GM12878 (cell line): ENCODE results near the gene EVC. TPM values are rescaled to one million over a fixed set of nuclear protein-coding genes. Genes with fewer than 3 reads are reported as not detected.

Experiments used
- ATAC-seq: fragments of 200-7000 bp; cut with Tn5 transposase; 3 replicates; pipeline ENCODE4 v1.9.1; 2020; ENCODE audit warnings: mild to moderate bottlenecking, moderate library complexity
- BruUV-seq: library from RNA; stranded (reverse); fragments of 400-500 nt; replicated peaks from 2 replicates; lab custom pipeline; 2021; lab: Mats Ljungman, UMichigan
- CTCF ChIA-PET: fragments of 300-600 bp; sonication (Branson Sonifier 250); formaldehyde crosslinking; extraction: SDS; loops from one replicate; lab custom pipeline; 2021; ENCODE audit warnings: inconsistent platforms; lab: Yijun Ruan, JAX
- POLR2A ChIA-PET: fragments of 350-600 bp; formaldehyde crosslinking; extraction: SDS; loops from one replicate; lab custom pipeline; 2021; ENCODE audit warnings: inconsistent platforms; lab: Charles Lee
- RAD21 ChIA-PET: fragments of 300-600 bp; sonication (Branson Sonifier 250); formaldehyde crosslinking; loops from one replicate; lab custom pipeline; 2023; ENCODE audit warnings: antibody characterized with exemption; ENCODE audit not compliant: unreplicated experiment; lab: Charles Lee
- SMC1A ChIA-PET: fragments of 300-600 bp; sonication (Branson Sonifier 250); formaldehyde crosslinking; loops from one replicate; lab custom pipeline; 2023; ENCODE audit not compliant: unreplicated experiment, uncharacterized antibody; lab: Charles Lee
- DNase-seq: peaks from one replicate; pipeline ENCODE4 v3.0.0-alpha.2; 2011; ENCODE audit warnings: low read depth, low spot score
- FAIRE-seq: peaks from 3 replicates; lab custom pipeline; 2011; peaks lifted over from hg19 to GRCh38; lab: Jason Lieb, UNC
- H2AFZ ChIP-seq: 2 replicates; pipeline ENCODE4 v1.6.0; 2011; ENCODE audit warnings: low read depth, low read length, control low read depth; ENCODE audit not compliant: control insufficient read depth
- H3K27ac ChIP-seq: 2 replicates; pipeline ENCODE4 v1.5.1; 2011; ENCODE audit warnings: control low read depth; ENCODE audit not compliant: control insufficient read depth, insufficient read depth
- H3K27me3 ChIP-seq, 2 experiments: replicated peaks in 1 of 2; 2 replicates each; pipeline versions ENCODE4 v1.6.0 to v1.6.1; 2011; ENCODE audit warnings: low read length in 1 of 2; ENCODE audit not compliant: control insufficient read depth in 2 of 2, insufficient read depth in 2 of 2
- H3K36me3 ChIP-seq, 2 experiments: 2 replicates each; pipeline ENCODE4 v1.5.1; 2011; ENCODE audit warnings: low read length in 1 of 2; ENCODE audit not compliant: control insufficient read depth in 2 of 2, insufficient read depth in 2 of 2
- H3K4me1 ChIP-seq: 2 replicates; pipeline ENCODE4 v1.6.1; 2011; ENCODE audit warnings: mild to moderate bottlenecking, low read length, moderate library complexity, mixed read lengths; ENCODE audit not compliant: control insufficient read depth, insufficient read depth
- H3K4me2 ChIP-seq: 2 replicates; pipeline ENCODE4 v1.6.0; 2011; ENCODE audit warnings: control low read depth; ENCODE audit not compliant: control insufficient read depth, insufficient read depth
- H3K4me3 ChIP-seq: fragments of 200-600 bp; sonication (generic); 2 replicates; pipeline ENCODE4 v1.5.1; 2016
- H3K79me2 ChIP-seq: 2 replicates; pipeline ENCODE4 v1.6.0; 2011; ENCODE audit warnings: low read length; ENCODE audit not compliant: control insufficient read depth, insufficient read depth
- H3K9ac ChIP-seq: 2 replicates; pipeline ENCODE4 v1.8.0; 2011; ENCODE audit warnings: low read length, control low read depth, mixed read lengths; ENCODE audit not compliant: control insufficient read depth, insufficient read depth
- H3K9me3 ChIP-seq: replicated peaks from 3 replicates; pipeline ENCODE4 v1.5.1; 2011; ENCODE audit warnings: mild to moderate bottlenecking, low read length; ENCODE audit not compliant: control insufficient read depth, insufficient read depth
- H4K20me1 ChIP-seq: 2 replicates; pipeline ENCODE4 v1.6.0; 2011; ENCODE audit not compliant: control insufficient read depth, insufficient read depth
- ATF3 ChIP-seq: IDR thresholded peaks from 2 replicates; pipeline ENCODE4 v1.6.1; 2011; ENCODE audit warnings: low read depth, mild to moderate bottlenecking, low read length, moderate library complexity, borderline replicate concordance; ENCODE audit errors: extremely low read depth
- BHLHE40 ChIP-seq, 2 experiments: fragments of 450-650 bp in 1 of 2; IDR thresholded peaks; 2 replicates each; pipeline ENCODE4 v1.6.1; 2011 to 2017; ENCODE audit warnings: low read depth in 2 of 2, borderline replicate concordance in 1 of 2, improper control_type of control experiment in 1 of 2, low read length in 1 of 2, mild to moderate bottlenecking in 1 of 2
- BRCA1 ChIP-seq: IDR thresholded peaks from 2 replicates; pipeline ENCODE4 v1.6.1; 2011; ENCODE audit warnings: low read depth, low read length, improper control_type of control experiment
- E2F8 ChIP-seq: fragments of 450-650 bp; IDR thresholded peaks from 2 replicates; pipeline ENCODE4 v1.6.1; 2018; ENCODE audit warnings: mild to moderate bottlenecking, low read depth, moderate library complexity; ENCODE audit not compliant: partially characterized antibody
- ESRRA ChIP-seq: IDR thresholded peaks from 2 replicates; pipeline ENCODE4 v1.6.1; 2012; ENCODE audit warnings: mild to moderate bottlenecking, low read length, improper control_type of control experiment
- ETV6 ChIP-seq, 2 experiments: fragments of 450-650 bp in 1 of 2; IDR thresholded peaks in 1 of 2; conservative IDR thresholded peaks in 1 of 2; 2 replicates each; pipeline ENCODE4 v1.6.1; 2014; ENCODE audit warnings: antibody characterized with exemption in 1 of 2, borderline replicate concordance in 1 of 2, low read depth in 1 of 2, mild to moderate bottlenecking in 1 of 2, moderate library complexity in 1 of 2
- HCFC1 ChIP-seq: fragments of 150-350 bp; IDR thresholded peaks from 2 replicates; pipeline ENCODE4 v1.6.1; 2014; ENCODE audit warnings: low read length
- HDGF ChIP-seq: fragments of 450-650 bp; IDR thresholded peaks from 2 replicates; pipeline ENCODE4 v1.6.1; 2016; ENCODE audit warnings: antibody characterized with exemption
- KLF5 ChIP-seq: fragments of 450-650 bp; IDR thresholded peaks from 2 replicates; pipeline ENCODE4 v1.6.1; 2014; ENCODE audit warnings: mild to moderate bottlenecking; ENCODE audit not compliant: partially characterized antibody
- MAX ChIP-seq: IDR thresholded peaks from 2 replicates; pipeline ENCODE4 v1.6.1; 2012; ENCODE audit warnings: low read depth, low read length, improper control_type of control experiment
- NFYB ChIP-seq: IDR thresholded peaks from 2 replicates; pipeline ENCODE4 v1.6.1; 2011; ENCODE audit warnings: low read depth, mild to moderate bottlenecking, low read length, improper control_type of control experiment, moderate library complexity; ENCODE audit not compliant: insufficient read depth
- RBBP5 ChIP-seq: fragments of 200-600 bp; sonication (generic); conservative IDR thresholded peaks from 2 replicates; pipeline ENCODE4 v1.6.1; 2016
- SMAD5 ChIP-seq: IDR thresholded peaks from 2 replicates; pipeline ENCODE4 v1.6.1; 2016; ENCODE audit warnings: antibody characterized with exemption, low read depth
- ZNF24 ChIP-seq: fragments of 450-650 bp; IDR thresholded peaks from 2 replicates; pipeline ENCODE4 v1.6.1; 2017; ENCODE audit warnings: antibody characterized with exemption, mild to moderate bottlenecking
- ZNF274 ChIP-seq: IDR thresholded peaks from one replicate; pipeline ENCODE4 v1.8.0; 2011; ENCODE audit not compliant: insufficient read length, insufficient read depth
- WGBS: methylation state at CpG from one replicate; pipeline ENCODE4 v1.1.6; 2016; ENCODE audit warnings: low lambda C conversion rate; ENCODE audit not compliant: insufficient replicate concordance, insufficient coverage; ENCODE audit errors: missing lambda C conversion rate; 5-methylcytosine and 5-hydroxymethylcytosine counted together
- in situ Hi-C: fragments of 300-500 bp; cut with MboI; formaldehyde crosslinking; loops from 9 replicates; pipeline ENCODE4 v1.14.3; 2018; ENCODE audit warnings: mixed read lengths
- intact Hi-C: fragments of 100-400 bp; cut with micrococcal nuclease; formaldehyde crosslinking; loops from one replicate; pipeline ENCODE4 v1.14.2; 2022; ENCODE audit not compliant: unreplicated experiment
- polyA plus RNA-seq, 11 experiments: library from polyadenylated mRNA; depleted of rRNA in 4 of 11; unstranded in 6 of 11; stranded (reverse) in 5 of 11; fragments of >200 nt; fragmentation: Nextera tagmentation in 4 of 11; fragmentation: Illumina TruSeq in 1 of 11; extraction: Ambion mirVana in 4 of 11; extraction: Trizol in 1 of 11; gene quantifications; 1 replicate in 1 of 11; 2 replicates in 10 of 11; pipeline versions ENCODE4 v1.2.1 to v1.2.3, GENCODE V29; 2011 to 2016; ENCODE audit warnings: inconsistent platforms in 2 of 11, missing spikeins in 2 of 11, low read depth in 1 of 11
- total RNA-seq, 4 experiments: library from RNA; depleted of rRNA in 3 of 4; stranded (reverse); fragments of >200 nt in 3 of 4; fragmentation: Illumina TruSeq in 1 of 4; extraction: Trizol in 1 of 4; gene quantifications; 2 replicates each; pipeline versions ENCODE4 v1.2.1 to v1.2.3, GENCODE V29; 2013 to 2021
- TF ChIP-seq, protein P1 (sequence below), 3 experiments: IDR thresholded peaks in 2 of 3; conservative IDR thresholded peaks in 1 of 3; 2 replicates each; pipeline ENCODE4 v1.5.1; 2011; ENCODE audit warnings: low read depth in 3 of 3, low read length in 3 of 3, mild to moderate bottlenecking in 3 of 3, control low read depth in 2 of 3, moderate library complexity in 2 of 3, inconsistent platforms in 1 of 3, mixed read lengths in 1 of 3; ENCODE audit not compliant: control insufficient read depth in 2 of 3, insufficient read depth in 1 of 3; ENCODE audit errors: extremely low read depth in 1 of 3
- TF ChIP-seq, protein P2 (sequence below): IDR thresholded peaks from 2 replicates; pipeline ENCODE4 v1.6.1; 2011; ENCODE audit warnings: borderline replicate concordance, low read depth, mild to moderate bottlenecking, moderate library complexity, mixed read lengths, low read length; ENCODE audit not compliant: insufficient read depth; ENCODE audit errors: extremely low read length

Gene EVC
- total and polyA plus RNA-seq, 10 of the 15 experiments (the other 5 are each of a cell fraction or from before 2014, with no cell fraction given) = 0.87 to 55.9 (median 15.6) TPM

- TF ChIP-seq ATF3 = no peak
- no peak for TF ChIP-seq KLF5
- no peak for TF ChIP-seq SMAD5
- no peak for TF ChIP-seq MAX
Observed at GRCh38 chr4:5757091-5757490, 46.1 kb downstream of the EVC start (continued).

DNA sequence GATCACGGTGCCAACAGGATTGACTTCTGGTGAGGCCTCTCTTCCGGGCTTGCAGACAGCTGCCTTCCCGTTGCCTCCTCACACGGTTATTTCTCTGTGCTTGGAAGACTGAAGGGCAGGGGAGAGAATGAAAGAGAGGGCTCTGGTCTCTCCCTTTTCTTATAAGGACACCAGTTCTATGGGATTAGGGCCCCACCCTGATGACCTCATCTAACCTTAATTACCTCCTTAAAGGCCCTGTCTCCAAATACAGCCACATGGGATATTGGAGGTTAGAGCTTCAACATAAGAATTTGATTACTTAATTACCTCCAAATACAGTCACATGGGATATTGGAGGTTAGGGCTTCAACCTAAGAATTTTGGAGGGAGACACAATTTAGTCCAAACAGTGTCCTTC, 46.5 kb downstream of the EVC start:
- SMC1A ChIA-PET = interaction anchor here (1.0 kb wide), 1 partner anchor 12 kb away, joined by 3 read pairs; no protein-coding TSS in a partner anchor
- RAD21 ChIA-PET = no interaction called here
- no peaks in the 10 kb centered on the region for H3K27me3 ChIP-seq
- H3K4me3 ChIP-seq = no peak overlapping the region
- no peaks in the 10 kb centered on the region for H4K20me1 ChIP-seq
- H3K79me2 ChIP-seq = no peaks in the 10 kb centered on the region
- intact Hi-C loops (no loop called here), in situ Hi-C loops (no loop called here)
- H2AFZ ChIP-seq = no peak overlapping the region
- FAIRE-seq = no peak
- CTCF ChIA-PET = no interaction called here
- H3K4me1 ChIP-seq = no peaks in the 10 kb centered on the region; the same call in 1 of the 2 replicates
- BruUV-seq = no TSS peak
- peaks cover 0 to 2% of the 10 kb centered on the region in 2 experiments; a peak in 2 of 4 replicates for H3K36me3 ChIP-seq
- POLR2A ChIA-PET = no interaction called here
- no peaks in the 10 kb centered on the region; the same call in 2 of the 3 replicates for H3K9me3 ChIP-seq
- WGBS = 79% methylated on average over 4 of the region's 4 CpGs
- H3K9ac ChIP-seq = no peak overlapping the region
- ATAC-seq = no peak
- no peak for DNase-seq
- H3K4me2 ChIP-seq = no peak overlapping the region
- H3K27ac ChIP-seq = peak overlapping the region; percentile 27; the same call in 1 of the 2 replicates
- TF ChIP-seq, protein P1, sequence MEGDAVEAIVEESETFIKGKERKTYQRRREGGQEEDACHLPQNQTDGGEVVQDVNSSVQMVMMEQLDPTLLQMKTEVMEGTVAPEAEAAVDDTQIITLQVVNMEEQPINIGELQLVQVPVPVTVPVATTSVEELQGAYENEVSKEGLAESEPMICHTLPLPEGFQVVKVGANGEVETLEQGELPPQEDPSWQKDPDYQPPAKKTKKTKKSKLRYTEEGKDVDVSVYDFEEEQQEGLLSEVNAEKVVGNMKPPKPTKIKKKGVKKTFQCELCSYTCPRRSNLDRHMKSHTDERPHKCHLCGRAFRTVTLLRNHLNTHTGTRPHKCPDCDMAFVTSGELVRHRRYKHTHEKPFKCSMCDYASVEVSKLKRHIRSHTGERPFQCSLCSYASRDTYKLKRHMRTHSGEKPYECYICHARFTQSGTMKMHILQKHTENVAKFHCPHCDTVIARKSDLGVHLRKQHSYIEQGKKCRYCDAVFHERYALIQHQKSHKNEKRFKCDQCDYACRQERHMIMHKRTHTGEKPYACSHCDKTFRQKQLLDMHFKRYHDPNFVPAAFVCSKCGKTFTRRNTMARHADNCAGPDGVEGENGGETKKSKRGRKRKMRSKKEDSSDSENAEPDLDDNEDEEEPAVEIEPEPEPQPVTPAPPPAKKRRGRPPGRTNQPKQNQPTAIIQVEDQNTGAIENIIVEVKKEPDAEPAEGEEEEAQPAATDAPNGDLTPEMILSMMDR (IDR thresholded peaks at IDR 0.05 in 2 of 3, conservative IDR thresholded peaks at IDR 0.05 in 1 of 3; ENCODE audit: control insufficient read depth in 2 of 3, extremely low read depth in 1 of 3, insufficient read depth in 1 of 3, low read depth in 3 of 3, low read length in 3 of 3) = no peak
- TF ChIP-seq ZNF24 = no peak
- no peak for TF ChIP-seq HDGF
- no peak for TF ChIP-seq HCFC1
- TF ChIP-seq NFYB = no peak
- TF ChIP-seq, protein P2, sequence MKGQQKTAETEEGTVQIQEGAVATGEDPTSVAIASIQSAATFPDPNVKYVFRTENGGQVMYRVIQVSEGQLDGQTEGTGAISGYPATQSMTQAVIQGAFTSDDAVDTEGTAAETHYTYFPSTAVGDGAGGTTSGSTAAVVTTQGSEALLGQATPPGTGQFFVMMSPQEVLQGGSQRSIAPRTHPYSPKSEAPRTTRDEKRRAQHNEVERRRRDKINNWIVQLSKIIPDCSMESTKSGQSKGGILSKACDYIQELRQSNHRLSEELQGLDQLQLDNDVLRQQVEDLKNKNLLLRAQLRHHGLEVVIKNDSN = no peak
- no peak for TF ChIP-seq BRCA1
- TF ChIP-seq ETV6 (conservative IDR thresholded peaks at IDR 0.05 in 1 of 2, IDR thresholded peaks at IDR 0.05 in 1 of 2; ENCODE audit: borderline replicate concordance in 1 of 2, low read depth in 1 of 2) = no peak
- TF ChIP-seq ZNF274 = no peak
- no peak for TF ChIP-seq E2F8
- no peak for TF ChIP-seq RBBP5
- TF ChIP-seq BHLHE40 (IDR thresholded peaks at IDR 0.05; ENCODE audit: borderline replicate concordance in 1 of 2, low read depth in 2 of 2, low read length in 1 of 2) = no peak
- no peak for TF ChIP-seq ESRRA
